Stimulated activated CD8-positive, alpha-beta memory T cell treated with anti-CD3 and anti-CD28 coated beads, Interleukin-4, amount 100 ng/mL, for 24 hours (primary cell): ENCODE measurements around the gene MAD2L1BP.
"Not testable (repeated sequence)": the region's sequence is repeated elsewhere in the genome, so short reads cannot be mapped to it uniquely, and the experiment has no call there.

ENCODE experiments used
- DNase-seq: peaks from one replicate; pipeline ENCODE4 v3.0.0-alpha.2; 2020; ENCODE audit warnings: low read depth

The MAD2L1BP gene

GRCh38 chr6:43635387-43636307 is at the start of gene MAD2L1BP:
Gene MAD2L1BP (plus strand): TSS chr6:43635840. CDS start chr6:43635876, 36 bp downstream.
- DNase-seq = peak; percentile 82

GRCh38 chr6:43588194-43588593 is 47.4 kb upstream of the MAD2L1BP start:
- DNase-seq = no peak

GRCh38 chr6:43589564-43589963 is 46.1 kb upstream of the MAD2L1BP start:
- DNase-seq = not testable (repeated sequence)

GRCh38 chr6:43593938-43594337 is 41.7 kb upstream of the MAD2L1BP start:
- no peak for DNase-seq

GRCh38 chr6:43600595-43600994 is 35.0 kb upstream of the MAD2L1BP start:
- no peak for DNase-seq

GRCh38 chr6:43604174-43604573 is 31.5 kb upstream of the MAD2L1BP start:
- no peak for DNase-seq

GRCh38 chr6:43606019-43606418 is 29.6 kb upstream of the MAD2L1BP start:
- DNase-seq = no peak

GRCh38 chr6:43608310-43608763 is 27.3 kb upstream of the MAD2L1BP start:
- DNase-seq = peak; percentile 32

- DNase-seq = no peak
Measured at GRCh38 chr6:43608807-43609206, 26.8 kb upstream of the MAD2L1BP start.

- DNase-seq = no peak
Measured at GRCh38 chr6:43609402-43609801, 26.2 kb upstream of the MAD2L1BP start.

GRCh38 chr6:43610431-43610830 is 25.2 kb upstream of the MAD2L1BP start:
- no peak for DNase-seq

- DNase-seq = no peak
Measured at GRCh38 chr6:43613721-43614395, 21.8 kb upstream of the MAD2L1BP start.

GRCh38 chr6:43614396-43614730 is 21.3 kb upstream of the MAD2L1BP start:
- DNase-seq = no peak

GRCh38 chr6:43616725-43617472 is 18.7 kb upstream of the MAD2L1BP start:
- no peak for DNase-seq

- DNase-seq = no peak
Measured at GRCh38 chr6:43621078-43621835, 14.4 kb upstream of the MAD2L1BP start.

- no peak for DNase-seq
Measured at GRCh38 chr6:43621836-43622180, 13.8 kb upstream of the MAD2L1BP start.

GRCh38 chr6:43622541-43622940 is 13.1 kb upstream of the MAD2L1BP start:
- no peak for DNase-seq

- DNase-seq = no peak
Measured at GRCh38 chr6:43623880-43624785, 11.5 kb upstream of the MAD2L1BP start.

GRCh38 chr6:43624786-43625288 is 10.8 kb upstream of the MAD2L1BP start:
- no peak for DNase-seq

- no peak for DNase-seq
Measured at GRCh38 chr6:43625393-43625992, 10.1 kb upstream of the MAD2L1BP start.
